Measurements from ENCODE around the gene MDFI.

Gene MDFI

GRCh38 chr6:41651962-41652657, 13.8 kb downstream of the MDFI start:
- FAIRE-seq, result no peak

- no peak for FAIRE-seq
These were observed 14.8 kb downstream of the MDFI start for GRCh38 chr6:41652866-41653652.

- FAIRE-seq, result no peak
These were observed 15.4 kb downstream of the MDFI start for GRCh38 chr6:41653691-41654090.

GRCh38 chr6:41654151-41654697, 16.0 kb downstream of the MDFI start:
- FAIRE-seq, result no peak

- FAIRE-seq, result no peak
These were observed 16.5 kb downstream of the MDFI start for GRCh38 chr6:41654698-41655151.

GRCh38 chr6:41655176-41655575, 16.9 kb downstream of the MDFI start:
- no peak for FAIRE-seq

- FAIRE-seq, result no peak
These were observed 17.4 kb downstream of the MDFI start for GRCh38 chr6:41655646-41656001.

GRCh38 chr6:41656002-41656691, 17.9 kb downstream of the MDFI start:
- no peak for FAIRE-seq

- no peak for FAIRE-seq
These were observed 19.1 kb downstream of the MDFI start for GRCh38 chr6:41657131-41658094.

- no peak for FAIRE-seq
These were observed 20.4 kb downstream of the MDFI start for GRCh38 chr6:41658636-41659035.

GRCh38 chr6:41659935-41660334, 21.7 kb downstream of the MDFI start:
- FAIRE-seq, result no peak

- FAIRE-seq, result no peak
These were observed 25.3 kb downstream of the MDFI start for GRCh38 chr6:41663568-41663967.

- FAIRE-seq, result no peak
These were observed 26.0 kb downstream of the MDFI start for GRCh38 chr6:41664271-41664670.

GRCh38 chr6:41667195-41667594, 28.9 kb downstream of the MDFI start:
- no peak for FAIRE-seq

- no peak for FAIRE-seq
These were observed 30.7 kb downstream of the MDFI start for GRCh38 chr6:41668968-41669367.

GRCh38 chr6:41670703-41671360, 32.6 kb downstream of the MDFI start:
- FAIRE-seq, result no peak

GRCh38 chr6:41671376-41671775, 33.1 kb downstream of the MDFI start:
- FAIRE-seq, result no peak

GRCh38 chr6:41672016-41672415, 33.7 kb downstream of the MDFI start:
- no peak for FAIRE-seq

- FAIRE-seq, result no peak
These were observed 34.8 kb downstream of the MDFI start for GRCh38 chr6:41672816-41673703.

GRCh38 chr6:41673704-41674000, 35.4 kb downstream of the MDFI start:
- no peak for FAIRE-seq
